Endothelial cell (in vitro differentiated cells): ENCODE results near the gene LYZL4. TPM values are rescaled to one million over a fixed set of nuclear protein-coding genes. Genes with fewer than 3 reads are reported as not detected.

ENCODE experiments used
- DNase-seq: peaks from one replicate; pipeline ENCODE4 v3.0.0; 2021; ENCODE audit warnings: low spot score
- H3K27ac Mint-ChIP-seq: one replicate; pipeline ENCODE4 v1.8.0; 2021; ENCODE audit warnings: mixed read lengths, inconsistent platforms; ENCODE audit not compliant: unreplicated experiment
- H3K27me3 Mint-ChIP-seq: one replicate; pipeline ENCODE4 v1.8.0; 2021; ENCODE audit warnings: mild to moderate bottlenecking, moderate library complexity, mixed read lengths, inconsistent platforms; ENCODE audit not compliant: unreplicated experiment
- H3K36me3 Mint-ChIP-seq: one replicate; pipeline ENCODE4 v1.8.0; 2021; ENCODE audit warnings: mild to moderate bottlenecking, low read depth, mixed read lengths, inconsistent platforms; ENCODE audit not compliant: unreplicated experiment
- H3K4me1 Mint-ChIP-seq: one replicate; pipeline ENCODE4 v1.8.0; 2021; ENCODE audit warnings: mild to moderate bottlenecking, mixed read lengths, inconsistent platforms; ENCODE audit not compliant: unreplicated experiment
- H3K4me3 Mint-ChIP-seq: one replicate; pipeline ENCODE4 v1.8.0; 2021; ENCODE audit warnings: mild to moderate bottlenecking, mixed read lengths, inconsistent platforms; ENCODE audit not compliant: unreplicated experiment
- H3K9me3 Mint-ChIP-seq: one replicate; pipeline ENCODE4 v1.8.0; 2021; ENCODE audit warnings: mixed read lengths, inconsistent platforms; ENCODE audit not compliant: unreplicated experiment
- total RNA-seq: library from RNA; stranded (reverse); fragmentation: NEBNext Ultra II Directional; extraction: Animal tissue kit (Norgen Biotek cat#: 25700); gene quantifications from one replicate; pipeline ENCODE4 v1.2.1, GENCODE V29; 2021; ENCODE audit not compliant: unreplicated experiment
- TF ChIP-seq, protein P1 (sequence below): fragments of 200-600 bp; sonication (generic); IDR thresholded peaks from one replicate; pipeline ENCODE4 v1.5.0; 2021; ENCODE audit warnings: antibody characterized with exemption; ENCODE audit not compliant: unreplicated experiment

LYZL4 gene
- total RNA-seq, 1 donor from 2014 or later, result not detected

DNA sequence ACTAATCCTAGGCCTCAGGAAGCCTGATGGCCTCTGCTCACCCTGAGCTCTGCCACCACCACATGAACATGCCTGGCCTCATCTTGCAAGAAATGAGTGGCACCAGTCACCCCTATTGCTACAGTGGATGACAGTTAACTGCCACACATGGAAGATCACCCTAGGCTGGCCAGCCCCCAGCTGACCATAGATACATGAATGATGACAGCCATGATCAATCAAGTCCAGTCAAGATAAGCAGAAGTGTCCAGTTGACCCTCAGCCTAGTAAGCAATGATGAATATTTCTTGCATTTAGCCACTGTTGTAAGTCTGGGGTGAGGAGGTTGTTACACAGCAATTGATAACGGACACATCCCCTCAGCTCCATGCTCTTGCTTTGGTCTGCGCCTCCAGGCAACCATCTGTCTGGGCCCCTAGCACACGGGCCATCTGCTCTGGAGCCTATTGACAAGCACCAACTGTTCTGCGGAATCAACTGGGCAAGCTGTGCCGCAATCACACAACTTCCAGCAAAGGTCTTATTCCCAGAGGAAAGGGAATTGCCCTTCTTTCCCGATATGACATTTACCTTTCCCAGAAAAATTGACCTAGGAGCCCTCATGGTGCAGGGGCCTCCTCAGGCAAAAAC lies 2.2 kb upstream of the LYZL4 start:
- Mint-ChIP-seq H3K36me3 (no peaks in the 10 kb centered on the region), H3K9me3 (no peaks in the 10 kb centered on the region), H3K27me3 (peaks cover 4% of the 10 kb centered on the region), H3K4me1 (peaks cover 8% of the 10 kb centered on the region), H3K4me3 (no peak overlapping the region), H3K27ac (no peak overlapping the region)
- TF ChIP-seq, protein P1, sequence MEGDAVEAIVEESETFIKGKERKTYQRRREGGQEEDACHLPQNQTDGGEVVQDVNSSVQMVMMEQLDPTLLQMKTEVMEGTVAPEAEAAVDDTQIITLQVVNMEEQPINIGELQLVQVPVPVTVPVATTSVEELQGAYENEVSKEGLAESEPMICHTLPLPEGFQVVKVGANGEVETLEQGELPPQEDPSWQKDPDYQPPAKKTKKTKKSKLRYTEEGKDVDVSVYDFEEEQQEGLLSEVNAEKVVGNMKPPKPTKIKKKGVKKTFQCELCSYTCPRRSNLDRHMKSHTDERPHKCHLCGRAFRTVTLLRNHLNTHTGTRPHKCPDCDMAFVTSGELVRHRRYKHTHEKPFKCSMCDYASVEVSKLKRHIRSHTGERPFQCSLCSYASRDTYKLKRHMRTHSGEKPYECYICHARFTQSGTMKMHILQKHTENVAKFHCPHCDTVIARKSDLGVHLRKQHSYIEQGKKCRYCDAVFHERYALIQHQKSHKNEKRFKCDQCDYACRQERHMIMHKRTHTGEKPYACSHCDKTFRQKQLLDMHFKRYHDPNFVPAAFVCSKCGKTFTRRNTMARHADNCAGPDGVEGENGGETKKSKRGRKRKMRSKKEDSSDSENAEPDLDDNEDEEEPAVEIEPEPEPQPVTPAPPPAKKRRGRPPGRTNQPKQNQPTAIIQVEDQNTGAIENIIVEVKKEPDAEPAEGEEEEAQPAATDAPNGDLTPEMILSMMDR, result no peak
- DNase-seq, result no peak

DNA sequence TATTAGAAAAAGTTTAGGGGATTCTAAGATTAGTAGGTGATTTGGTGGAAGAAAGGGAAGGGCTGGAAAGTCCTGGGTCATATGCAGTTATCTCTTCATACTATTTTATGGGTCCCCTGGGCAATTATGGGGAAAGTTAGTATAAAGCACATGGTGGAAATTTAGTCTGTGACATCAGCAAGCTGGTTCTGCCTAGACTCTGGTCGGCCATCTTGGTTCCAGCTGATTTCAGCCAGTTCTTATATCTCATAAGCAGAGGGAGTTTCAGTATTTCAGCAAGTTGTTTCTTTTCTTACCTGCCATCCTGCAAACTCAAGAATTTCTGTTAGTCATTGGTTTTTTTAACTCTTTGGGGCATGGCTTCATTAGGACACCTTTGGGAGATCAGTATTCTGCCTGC lies 1.0 kb upstream of the LYZL4 start:
- Mint-ChIP-seq H3K27me3 (peaks cover 4% of the 10 kb centered on the region), H3K36me3 (no peaks in the 10 kb centered on the region), H3K9me3 (no peaks in the 10 kb centered on the region), H3K27ac (no peak overlapping the region), H3K4me1 (peaks cover 8% of the 10 kb centered on the region), H3K4me3 (no peak overlapping the region)
- DNase-seq, result no peak
- TF ChIP-seq, protein P1, result no peak

DNA sequence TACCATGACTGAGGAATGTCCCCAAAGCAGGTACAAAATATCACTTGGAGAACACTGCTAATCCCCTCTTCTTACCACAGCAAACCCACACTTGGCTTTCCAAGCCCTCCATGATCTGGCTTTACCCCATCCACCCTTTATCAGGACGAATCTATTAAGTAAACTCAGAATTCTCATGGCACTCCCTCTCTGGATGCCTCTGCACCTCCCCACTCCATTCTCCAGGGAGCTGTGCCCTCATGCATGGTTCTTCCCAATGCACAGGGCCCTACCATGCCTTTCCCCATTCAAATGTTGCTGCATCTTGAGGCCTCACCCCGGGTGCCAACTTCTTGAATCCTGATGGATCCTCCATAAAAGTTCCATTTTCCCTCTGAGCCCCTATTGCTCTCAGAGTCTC lies 2.3 kb downstream of the LYZL4 start:
- H3K27me3 Mint-ChIP-seq, result peaks cover 4% of the 10 kb centered on the region

DNA sequence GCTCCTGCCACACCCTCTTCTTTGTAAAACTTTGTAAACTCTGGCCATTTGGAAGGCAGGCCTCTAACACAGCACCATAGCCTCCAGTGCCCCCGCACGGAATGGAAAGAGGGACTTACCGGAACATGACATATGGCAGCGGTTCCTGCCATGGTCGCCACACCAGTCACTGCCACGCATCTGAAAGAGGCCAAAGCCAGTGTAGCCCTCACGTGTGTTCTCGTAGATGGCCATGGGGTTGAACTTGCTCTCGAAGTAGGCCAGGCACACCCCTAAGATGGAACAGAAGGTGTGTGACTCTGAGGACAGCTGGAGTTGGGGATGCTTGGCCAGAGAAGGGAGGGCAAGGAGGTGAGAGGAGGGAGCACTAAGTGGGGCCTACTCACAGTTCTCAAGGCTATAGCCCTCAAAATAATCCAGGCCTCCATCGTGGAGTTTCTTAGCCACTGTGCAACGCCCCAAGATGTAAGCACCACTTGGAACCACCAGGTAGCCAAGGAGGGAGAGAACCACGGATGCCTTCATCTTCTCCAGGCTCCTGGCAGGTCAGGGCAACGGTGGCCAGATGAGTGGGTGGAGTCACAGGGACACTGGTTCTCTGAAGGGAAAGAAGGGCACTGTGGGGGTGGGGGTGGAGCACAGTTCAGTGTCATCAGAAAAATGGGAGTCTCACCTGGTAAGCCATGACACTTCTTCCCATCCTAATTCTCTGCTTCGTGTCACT lies 3.5 kb downstream of the LYZL4 start:
- TF ChIP-seq, protein P1, result no peak
- DNase-seq, result no peak
- no peak overlapping the region for H3K4me3 Mint-ChIP-seq
- no peak overlapping the region for H3K27ac Mint-ChIP-seq
- no peaks in the 10 kb centered on the region for H3K9me3 Mint-ChIP-seq
- no peaks in the 10 kb centered on the region for H3K4me1 Mint-ChIP-seq
- peaks cover 4% of the 10 kb centered on the region for H3K27me3 Mint-ChIP-seq
- no peaks in the 10 kb centered on the region for H3K36me3 Mint-ChIP-seq

More for the DNA sequence above, 2.3 kb downstream of the LYZL4 start:
- Mint-ChIP-seq H3K27ac (no peak overlapping the region), H3K36me3 (no peaks in the 10 kb centered on the region), H3K9me3 (no peaks in the 10 kb centered on the region), H3K4me1 (no peaks in the 10 kb centered on the region), H3K4me3 (no peak overlapping the region)
- TF ChIP-seq, protein P1, result no peak
- no peak for DNase-seq

DNA sequence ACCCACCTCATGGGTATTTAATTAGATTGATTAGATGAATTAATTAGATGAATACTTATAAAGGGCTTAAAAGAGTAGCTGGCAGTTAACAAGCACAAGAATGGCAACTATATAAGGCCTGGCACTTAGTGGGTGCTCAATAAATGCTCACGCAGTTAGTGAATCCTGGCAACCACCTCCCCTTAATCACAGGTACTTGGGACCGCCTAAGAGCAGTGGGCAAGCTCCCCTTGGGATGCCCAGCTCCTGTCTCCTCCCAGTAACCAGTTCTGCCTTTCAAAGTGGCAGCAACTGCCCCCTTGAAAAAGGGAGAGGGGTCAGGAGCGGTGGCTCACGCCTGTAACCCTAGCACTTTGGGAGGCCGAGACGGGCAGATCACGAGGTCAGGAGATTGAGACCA lies 4.6 kb downstream of the LYZL4 start:
- no peak for DNase-seq
- TF ChIP-seq, protein P1, result no peak
- H3K4me3 Mint-ChIP-seq, result no peak overlapping the region
- H3K27me3 Mint-ChIP-seq, result peaks cover 3% of the 10 kb centered on the region
- H3K36me3 Mint-ChIP-seq, result no peaks in the 10 kb centered on the region
- H3K27ac Mint-ChIP-seq, result no peak overlapping the region
- no peaks in the 10 kb centered on the region for H3K9me3 Mint-ChIP-seq
- H3K4me1 Mint-ChIP-seq, result no peaks in the 10 kb centered on the region
